HCT116 (cell line): ENCODE results near the gene MADCAM1. TPM values are rescaled to one million over a fixed set of nuclear protein-coding genes. Genes with fewer than 3 reads are reported as not detected.

Experiments
- ATAC-seq: fragments of 200-7000 bp; cut with Tn5 transposase; 2 replicates; pipeline ENCODE4 v1.9.1; 2020; ENCODE audit warnings: mild to moderate bottlenecking, moderate library complexity
- BruUV-seq: library from RNA; stranded (reverse); fragments of 400-500 nt; replicated peaks from 2 replicates; lab custom pipeline; 2021; lab: Mats Ljungman, UMichigan
- CTCF ChIA-PET: fragments of 300-600 bp; sonication (Branson Sonifier 250); formaldehyde crosslinking; loops from one replicate; lab custom pipeline; 2021; ENCODE audit warnings: antibody characterized with exemption; lab: Charles Lee
- POLR2A ChIA-PET: fragments of 300-600, 350-600 bp; sonication (Branson Sonifier 250); formaldehyde crosslinking; loops from one replicate; lab custom pipeline; 2021; ENCODE audit warnings: antibody characterized with exemption; lab: Charles Lee
- RAD21 ChIA-PET, 2 experiments: fragments of 300-600 bp; sonication (Branson Sonifier 250); formaldehyde crosslinking; loops; one replicate each; lab custom pipeline; 2023; ENCODE audit warnings: low total read pairs in 2 of 2; ENCODE audit not compliant: uncharacterized antibody in 2 of 2, unreplicated experiment in 2 of 2, low non-redundant PET in 1 of 2; lab: Charles Lee
- DNase-seq: peaks from one replicate; pipeline ENCODE4 v3.0.0-alpha.2; 2010; ENCODE audit warnings: low read depth, low spot score
- H2AFZ ChIP-seq: fragments of 200-600 bp; shearing (Covaris generic), sonication (generic); 2 replicates; pipeline ENCODE4 v1.6.1; 2017; ENCODE audit warnings: low read depth, mixed run types, mixed read lengths, antibody characterized with exemption, low read length; ENCODE audit not compliant: poor library complexity, severe bottlenecking
- H3K27ac ChIP-seq: 2 replicates; pipeline ENCODE4 v1.5.1; 2012; ENCODE audit warnings: low read depth, low read length
- H3K27me3 ChIP-seq: fragments of 200-600 bp; sonication (generic); 2 replicates; pipeline ENCODE4 v1.6.1; 2016; ENCODE audit warnings: mixed run types, low read length, mixed read lengths; ENCODE audit not compliant: insufficient read depth
- H3K36me3 ChIP-seq, 2 experiments: fragments of 200-500 bp in 1 of 2; fragments of 200-600 bp in 1 of 2; sonication (Bioruptor generic) in 1 of 2; sonication (generic) in 1 of 2; 2 replicates each; pipeline versions ENCODE4 v1.5.1 to v1.6.1; 2014 to 2016; ENCODE audit warnings: low read length in 2 of 2, inconsistent platforms in 1 of 2, mixed read lengths in 1 of 2, mixed run types in 1 of 2; ENCODE audit not compliant: insufficient read depth in 2 of 2, control insufficient read depth in 1 of 2
- H3K4me1 ChIP-seq, 2 experiments: fragments of 200-600 bp in 1 of 2; sonication (generic) in 1 of 2; 2 replicates each; pipeline versions ENCODE4 v1.5.1 to v1.6.1; 2012 to 2017; ENCODE audit warnings: low read length in 2 of 2, inconsistent platforms in 1 of 2, mild to moderate bottlenecking in 1 of 2, mixed read lengths in 1 of 2, mixed run types in 1 of 2, moderate library complexity in 1 of 2; ENCODE audit not compliant: insufficient read depth in 2 of 2, control insufficient read depth in 1 of 2
- H3K4me2 ChIP-seq: fragments of 200-600 bp; sonication (generic); 2 replicates; pipeline ENCODE4 v1.6.1; 2017; ENCODE audit warnings: mixed run types, low read length, mixed read lengths
- H3K4me3 ChIP-seq, 2 experiments: fragments of 200-600 bp in 1 of 2; sonication (generic) in 1 of 2; replicated peaks in 1 of 2; 2 replicates each; pipeline ENCODE4 v1.5.1; 2011 to 2016; ENCODE audit warnings: low read length in 2 of 2, control low read depth in 1 of 2, low read depth in 1 of 2, mild to moderate bottlenecking in 1 of 2, mixed read lengths in 1 of 2, mixed run types in 1 of 2
- H3K79me2 ChIP-seq: fragments of 200-600 bp; sonication (generic); 2 replicates; pipeline ENCODE4 v1.6.1; 2017; ENCODE audit warnings: mild to moderate bottlenecking, mixed run types, low read length, moderate library complexity, mixed read lengths; ENCODE audit not compliant: insufficient read depth
- H3K9ac ChIP-seq: fragments of 200-600 bp; sonication (generic); 2 replicates; pipeline ENCODE4 v1.6.1; 2016; ENCODE audit warnings: low read length, mixed read lengths
- H3K9me2 ChIP-seq: fragments of 200-600 bp; sonication (generic), shearing (Covaris generic); 2 replicates; pipeline ENCODE4 v1.6.1; 2017; ENCODE audit warnings: mixed run types, mild to moderate bottlenecking, moderate library complexity; ENCODE audit not compliant: insufficient read depth
- H3K9me3 ChIP-seq, 2 experiments: fragments of 200-500 bp in 1 of 2; fragments of 200-600 bp in 1 of 2; sonication (Bioruptor generic) in 1 of 2; sonication (generic) in 1 of 2; 2 replicates each; pipeline ENCODE4 v1.6.1; 2014 to 2017; ENCODE audit warnings: low read length in 2 of 2, mixed read lengths in 2 of 2, inconsistent platforms in 1 of 2, low read depth in 1 of 2, mild to moderate bottlenecking in 1 of 2, mixed run types in 1 of 2, moderate library complexity in 1 of 2; ENCODE audit not compliant: control insufficient read depth in 1 of 2, insufficient read depth in 1 of 2
- H4K20me1 ChIP-seq: fragments of 200-600 bp; sonication (generic), shearing (Covaris generic); 2 replicates; pipeline ENCODE4 v1.6.1; 2017; ENCODE audit warnings: mixed run types, mild to moderate bottlenecking, moderate library complexity; ENCODE audit not compliant: insufficient read depth
- CBX3 ChIP-seq: IDR thresholded peaks from 2 replicates; pipeline ENCODE4 v1.6.1; 2012; ENCODE audit warnings: low read depth
- CEBPB ChIP-seq: IDR thresholded peaks from 2 replicates; pipeline ENCODE4 v1.6.1; 2012; ENCODE audit warnings: low read depth
- EGR1 ChIP-seq: IDR thresholded peaks from 2 replicates; pipeline ENCODE4 v1.6.1; 2012; ENCODE audit warnings: low read depth
- ELF1 ChIP-seq: IDR thresholded peaks from 2 replicates; pipeline ENCODE4 v1.6.1; 2012; ENCODE audit warnings: low read depth, borderline replicate concordance
- EZH2 ChIP-seq: fragments of 200-600 bp; sonication (generic); IDR thresholded peaks from 2 replicates; pipeline ENCODE4 v1.6.1; 2017; ENCODE audit warnings: antibody characterized with exemption, mixed run types
- POLR2A ChIP-seq: IDR thresholded peaks from 2 replicates; pipeline ENCODE4 v1.7.0; 2011; ENCODE audit warnings: borderline replicate concordance; ENCODE audit not compliant: insufficient read depth, insufficient read length; ENCODE audit errors: extremely low read depth
- YY1 ChIP-seq: IDR thresholded peaks from 2 replicates; pipeline ENCODE4 v1.6.1; 2011; ENCODE audit warnings: low read length, low read depth, moderate library complexity, mild to moderate bottlenecking; ENCODE audit not compliant: insufficient replicate concordance; ENCODE audit errors: extremely low read depth
- ZNF274 ChIP-seq: fragments of 200-500 bp; sonication (Bioruptor generic); IDR thresholded peaks from 2 replicates; pipeline ENCODE4 v1.6.1; 2014; ENCODE audit warnings: mild to moderate bottlenecking, low read depth, low read length, inconsistent platforms
- intact Hi-C: fragments of 100-400 bp; cut with micrococcal nuclease; formaldehyde crosslinking; loops from 2 replicates; pipeline ENCODE4 v1.10.0; 2022
- total RNA-seq: library from RNA; stranded (reverse); gene quantifications from one replicate; pipeline ENCODE4 v1.2.1, GENCODE V29; 2021; ENCODE audit not compliant: unreplicated experiment
- TF ChIP-seq, protein P1 (sequence below): IDR thresholded peaks from 2 replicates; pipeline ENCODE4 v1.6.1; 2012
- TF ChIP-seq, protein P2 (sequence below): IDR thresholded peaks from 2 replicates; pipeline ENCODE4 v1.6.1; 2012; ENCODE audit warnings: low read depth

MADCAM1 gene
- total RNA-seq, 1 experiment from 2014 or later, result 0.57 TPM

DNA sequence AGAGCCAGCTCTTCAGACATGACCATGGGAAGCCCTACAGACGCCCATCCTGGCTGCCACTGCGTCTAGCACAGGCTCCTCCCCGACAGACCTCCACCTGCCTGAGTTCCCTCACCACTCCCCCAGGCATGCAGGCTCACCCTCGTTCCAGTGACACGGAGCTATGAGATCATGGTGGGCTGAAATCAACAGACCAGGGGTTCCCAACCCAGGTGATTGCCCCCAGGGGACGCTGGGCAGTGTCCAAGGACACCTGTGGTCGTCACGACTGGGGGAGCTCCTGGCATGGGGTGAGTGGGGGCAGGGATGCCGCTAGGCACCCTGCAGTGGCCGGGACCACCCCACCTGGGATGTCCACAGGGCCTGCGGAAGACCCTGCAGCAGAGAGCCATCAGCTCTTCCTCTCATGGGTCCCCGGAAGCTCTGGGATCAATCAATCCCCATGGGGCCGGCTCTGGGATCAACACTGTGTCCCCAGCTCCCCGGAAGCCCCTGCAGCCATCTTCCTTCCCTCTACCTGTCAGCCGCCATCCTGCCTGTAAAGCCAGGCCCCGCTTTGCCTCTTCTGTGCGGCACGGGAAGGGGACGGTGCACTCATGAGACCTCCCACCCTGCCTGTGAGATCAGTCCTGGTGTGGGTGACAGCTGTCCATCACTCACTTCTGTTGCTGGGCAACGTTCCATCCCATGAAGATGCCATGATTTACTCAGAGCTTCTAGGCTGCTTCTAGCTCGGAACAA is 12.8 kb upstream of the MADCAM1 start:
- no peak for DNase-seq
- Histone ChIP-seq H3K4me3 (no peak overlapping the region), H3K27ac (no peak overlapping the region), H3K4me2 (no peak overlapping the region), H3K9ac (no peak overlapping the region), H3K27me3 (no peaks in the 10 kb centered on the region), H3K79me2 (no peaks in the 10 kb centered on the region), H4K20me1 (no peaks in the 10 kb centered on the region), H3K36me3 (no peaks in the 10 kb centered on the region), H3K9me3 (peaks cover 0 to 15% of the 10 kb centered on the region in 2 experiments; a peak in 1 of 4 replicates), H3K4me1 (peaks cover 2 to 5% of the 10 kb centered on the region in 2 experiments; a peak in 2 of 4 replicates), H2AFZ (no peak overlapping the region), H3K9me2 (no peaks in the 10 kb centered on the region)
- CTCF ChIA-PET, result no interaction called here
- TF ChIP-seq CEBPB, result no peak
- no peak for TF ChIP-seq ZNF274
- TF ChIP-seq, protein P1, sequence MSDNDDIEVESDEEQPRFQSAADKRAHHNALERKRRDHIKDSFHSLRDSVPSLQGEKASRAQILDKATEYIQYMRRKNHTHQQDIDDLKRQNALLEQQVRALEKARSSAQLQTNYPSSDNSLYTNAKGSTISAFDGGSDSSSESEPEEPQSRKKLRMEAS, result no peak
- no peak for TF ChIP-seq ELF1
- no peak for TF ChIP-seq EZH2
- no peak for TF ChIP-seq YY1
- no peak for TF ChIP-seq EGR1
- no peak for TF ChIP-seq CBX3
- TF ChIP-seq, protein P2, sequence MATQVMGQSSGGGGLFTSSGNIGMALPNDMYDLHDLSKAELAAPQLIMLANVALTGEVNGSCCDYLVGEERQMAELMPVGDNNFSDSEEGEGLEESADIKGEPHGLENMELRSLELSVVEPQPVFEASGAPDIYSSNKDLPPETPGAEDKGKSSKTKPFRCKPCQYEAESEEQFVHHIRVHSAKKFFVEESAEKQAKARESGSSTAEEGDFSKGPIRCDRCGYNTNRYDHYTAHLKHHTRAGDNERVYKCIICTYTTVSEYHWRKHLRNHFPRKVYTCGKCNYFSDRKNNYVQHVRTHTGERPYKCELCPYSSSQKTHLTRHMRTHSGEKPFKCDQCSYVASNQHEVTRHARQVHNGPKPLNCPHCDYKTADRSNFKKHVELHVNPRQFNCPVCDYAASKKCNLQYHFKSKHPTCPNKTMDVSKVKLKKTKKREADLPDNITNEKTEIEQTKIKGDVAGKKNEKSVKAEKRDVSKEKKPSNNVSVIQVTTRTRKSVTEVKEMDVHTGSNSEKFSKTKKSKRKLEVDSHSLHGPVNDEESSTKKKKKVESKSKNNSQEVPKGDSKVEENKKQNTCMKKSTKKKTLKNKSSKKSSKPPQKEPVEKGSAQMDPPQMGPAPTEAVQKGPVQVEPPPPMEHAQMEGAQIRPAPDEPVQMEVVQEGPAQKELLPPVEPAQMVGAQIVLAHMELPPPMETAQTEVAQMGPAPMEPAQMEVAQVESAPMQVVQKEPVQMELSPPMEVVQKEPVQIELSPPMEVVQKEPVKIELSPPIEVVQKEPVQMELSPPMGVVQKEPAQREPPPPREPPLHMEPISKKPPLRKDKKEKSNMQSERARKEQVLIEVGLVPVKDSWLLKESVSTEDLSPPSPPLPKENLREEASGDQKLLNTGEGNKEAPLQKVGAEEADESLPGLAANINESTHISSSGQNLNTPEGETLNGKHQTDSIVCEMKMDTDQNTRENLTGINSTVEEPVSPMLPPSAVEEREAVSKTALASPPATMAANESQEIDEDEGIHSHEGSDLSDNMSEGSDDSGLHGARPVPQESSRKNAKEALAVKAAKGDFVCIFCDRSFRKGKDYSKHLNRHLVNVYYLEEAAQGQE, result no peak
- no peak for TF ChIP-seq POLR2A
- intact Hi-C loops, result no loop called here
- no peak for ATAC-seq
- POLR2A ChIA-PET, result no interaction called here
- BruUV-seq, result no TSS peak
- RAD21 ChIA-PET, result no interaction called here
